Muscle of leg (tissue), 11 donors: ENCODE results near the gene HBG1. TPM values are rescaled to one million over a fixed set of nuclear protein-coding genes. Genes with fewer than 3 reads are reported as not detected.

Source experiments
- DNase-seq: peaks from one replicate; pipeline ENCODE4 v3.0.0; 2013
- H3K27ac ChIP-seq: one replicate; pipeline ENCODE4 v1.5.1; 2013; ENCODE audit warnings: mild to moderate bottlenecking, low read length, control low read depth
- H3K27me3 ChIP-seq: one replicate; pipeline ENCODE4 v1.6.1; 2013; ENCODE audit warnings: low read length; ENCODE audit not compliant: control insufficient read depth, insufficient read depth
- H3K36me3 ChIP-seq: one replicate; pipeline ENCODE4 v1.6.1; 2013; ENCODE audit warnings: low read length; ENCODE audit not compliant: control insufficient read depth, insufficient read depth
- H3K4me1 ChIP-seq: one replicate; pipeline ENCODE4 v1.6.1; 2013; ENCODE audit warnings: low read length; ENCODE audit not compliant: control insufficient read depth, insufficient read depth
- H3K4me3 ChIP-seq: one replicate; pipeline ENCODE4 v1.5.1; 2013; ENCODE audit warnings: low read length, control low read depth
- H3K9me3 ChIP-seq: replicated peaks from 2 replicates; pipeline ENCODE4 v1.6.1; 2013; ENCODE audit warnings: low read depth, low read length; ENCODE audit not compliant: control insufficient read depth
- WGBS: methylation state at CpG from one replicate; pipeline ENCODE4 v1.1.5; 2013; ENCODE audit warnings: missing lambda C conversion rate; ENCODE audit not compliant: insufficient coverage; 5-methylcytosine and 5-hydroxymethylcytosine counted together
- polyA plus RNA-seq, 8 donors: library from polyadenylated mRNA; unstranded; fragments of 120-200 nt; gene quantifications; one replicate each; pipeline versions ENCODE4 v1.2.1 to v1.2.3, GENCODE V29; 2013; ENCODE audit warnings: inconsistent platforms in 1 of 8, low replicate concordance in 1 of 8; ENCODE audit not compliant: insufficient read length in 8 of 8, insufficient read depth in 1 of 8
- total RNA-seq: library from RNA; stranded (reverse); fragments of 120-200 nt; gene quantifications from one replicate; pipeline ENCODE4 v1.2.4, GENCODE V29; 2013

The HBG1 gene
- total and polyA plus RNA-seq, 9 donors, result 12.5 to 3,398 (median 25.8) TPM

DNA sequence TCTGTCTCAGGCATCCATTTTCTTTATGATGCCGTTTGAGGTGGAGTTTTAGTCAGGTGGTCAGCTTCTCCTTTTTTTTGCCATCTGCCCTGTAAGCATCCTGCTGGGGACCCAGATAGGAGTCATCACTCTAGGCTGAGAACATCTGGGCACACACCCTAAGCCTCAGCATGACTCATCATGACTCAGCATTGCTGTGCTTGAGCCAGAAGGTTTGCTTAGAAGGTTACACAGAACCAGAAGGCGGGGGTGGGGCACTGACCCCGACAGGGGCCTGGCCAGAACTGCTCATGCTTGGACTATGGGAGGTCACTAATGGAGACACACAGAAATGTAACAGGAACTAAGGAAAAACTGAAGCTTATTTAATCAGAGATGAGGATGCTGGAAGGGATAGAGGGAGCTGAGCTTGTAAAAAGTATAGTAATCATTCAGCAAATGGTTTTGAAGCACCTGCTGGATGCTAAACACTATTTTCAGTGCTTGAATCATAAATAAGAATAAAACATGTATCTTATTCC is 31.0 kb upstream of the HBG1 start:
- WGBS, result 61% methylated on average over 2 of the region's 3 CpGs
- Histone ChIP-seq H3K4me3 (no peak overlapping the region), H3K4me1 (no peaks in the 10 kb centered on the region), H3K27ac (no peak overlapping the region), H3K27me3 (no peaks in the 10 kb centered on the region), H3K9me3 (no peaks in the 10 kb centered on the region), H3K36me3 (no peaks in the 10 kb centered on the region)
- DNase-seq, result peak; percentile 47

DNA sequence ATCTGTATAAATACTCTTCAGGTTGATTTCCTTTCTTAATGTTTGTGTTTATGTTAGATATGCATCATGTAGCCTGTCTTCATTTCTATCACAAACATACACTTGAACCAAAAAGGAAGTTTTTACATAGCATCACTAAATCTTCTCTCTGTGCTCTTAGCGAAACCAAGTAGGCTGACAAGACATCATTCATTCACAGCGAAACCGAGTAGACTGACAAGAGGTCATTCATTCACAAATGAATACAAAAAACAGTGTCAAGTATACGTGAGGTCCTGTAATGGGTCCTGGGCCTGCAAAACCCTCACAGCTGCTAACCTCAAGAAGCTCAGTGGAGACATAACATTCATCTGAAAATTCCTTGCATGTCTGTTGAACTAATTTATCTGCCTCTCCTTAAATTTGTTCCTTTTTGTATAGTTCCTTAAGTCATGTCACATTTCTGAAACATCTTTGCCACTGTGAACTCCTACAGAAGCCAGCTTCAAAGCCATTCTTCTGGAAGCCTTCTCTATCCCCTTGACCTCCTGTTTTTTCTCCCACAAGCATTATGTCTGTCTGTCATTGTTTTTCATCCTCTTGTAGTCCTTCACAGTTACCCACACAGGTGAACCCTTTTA is 29.9 kb upstream of the HBG1 start:
- no peaks in the 10 kb centered on the region for H3K9me3 ChIP-seq
- WGBS, result 71% methylated on average over 2 of the region's 4 CpGs
- H3K4me3 ChIP-seq, result no peak overlapping the region

DNA sequence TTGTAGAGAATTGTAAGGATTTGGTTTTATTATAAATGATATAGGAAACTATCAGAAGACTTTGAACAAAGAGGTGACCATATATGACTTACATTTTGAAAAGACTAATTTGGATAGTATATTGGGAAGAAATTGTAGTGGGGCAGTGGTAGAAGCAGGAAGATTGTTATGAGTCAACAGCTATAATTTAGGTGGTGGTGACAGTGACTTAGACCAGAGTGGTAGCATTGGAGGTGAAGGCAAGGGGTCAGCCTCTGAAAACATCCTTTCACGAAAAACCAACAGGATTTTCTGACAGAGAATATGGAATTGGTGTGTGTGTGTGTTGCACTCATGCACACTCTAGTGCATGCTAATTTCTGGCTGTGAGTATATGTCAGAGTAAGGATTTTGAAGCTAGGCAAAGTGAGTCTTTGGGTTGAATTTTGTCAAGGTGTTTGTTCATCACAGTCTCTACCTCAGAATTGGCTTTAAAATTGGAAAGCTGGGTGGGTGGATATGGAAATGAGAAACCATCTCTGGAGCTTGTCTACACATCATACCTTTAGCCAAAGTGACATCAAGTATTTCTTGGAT is 28.2 kb upstream of the HBG1 start:
- Histone ChIP-seq H3K36me3 (no peaks in the 10 kb centered on the region), H3K9me3 (no peaks in the 10 kb centered on the region), H3K4me1 (no peaks in the 10 kb centered on the region), H3K27me3 (no peaks in the 10 kb centered on the region), H3K27ac (no peak overlapping the region), H3K4me3 (no peak overlapping the region)
- no peak for DNase-seq
- WGBS, result 88% methylated on average over 1 of the region's 1 CpG

More for the DNA sequence above, 29.9 kb upstream of the HBG1 start:
- H3K36me3 ChIP-seq, result no peaks in the 10 kb centered on the region
- H3K27me3 ChIP-seq, result no peaks in the 10 kb centered on the region
- DNase-seq, result no peak
- H3K4me1 ChIP-seq, result no peaks in the 10 kb centered on the region
- no peak overlapping the region for H3K27ac ChIP-seq

GRCh38 chr11:5276697-5277096 is 27.0 kb upstream of the HBG1 start:
- Histone ChIP-seq H3K27ac (no peak overlapping the region), H3K4me1 (no peaks in the 10 kb centered on the region), H3K9me3 (no peaks in the 10 kb centered on the region), H3K36me3 (no peaks in the 10 kb centered on the region), H3K27me3 (no peaks in the 10 kb centered on the region), H3K4me3 (no peak overlapping the region)
- no peak for DNase-seq
- WGBS, result 50% methylated on average over 1 of the region's 2 CpGs

DNA sequence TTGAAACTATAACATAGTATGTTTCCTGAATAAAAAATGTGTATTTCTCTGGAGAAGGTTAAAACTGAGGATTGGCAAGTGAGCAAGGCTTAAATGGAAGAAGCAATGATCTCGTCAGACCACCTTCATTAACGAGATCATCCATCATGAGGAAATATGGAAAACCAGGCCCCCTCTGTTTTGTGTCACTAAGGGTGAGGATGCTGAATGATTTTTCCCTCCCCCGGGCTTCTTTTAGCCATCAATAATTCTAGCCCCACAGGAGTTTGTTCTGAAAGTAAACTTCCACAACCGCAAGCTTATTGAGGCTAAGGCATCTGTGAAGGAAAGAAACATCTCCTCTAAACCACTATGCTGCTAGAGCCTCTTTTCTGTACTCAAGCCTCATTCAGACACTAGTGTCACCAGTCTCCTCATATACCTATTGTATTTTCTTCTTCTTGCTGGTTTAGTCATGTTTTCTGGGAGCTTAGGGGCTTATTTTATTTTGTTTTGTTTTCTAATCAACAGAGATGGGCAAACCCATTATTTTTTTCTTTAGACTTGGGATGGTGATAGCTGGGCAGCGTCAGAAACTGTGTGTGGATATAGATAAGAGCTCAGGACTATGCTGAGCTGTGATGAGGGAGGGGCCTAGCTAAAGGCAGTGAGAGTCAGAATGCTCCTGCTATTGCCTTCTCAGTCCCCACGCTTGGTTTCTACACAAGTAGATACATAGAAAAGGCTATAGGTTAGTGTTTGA is 25.9 kb upstream of the HBG1 start:
- Histone ChIP-seq H3K36me3 (no peaks in the 10 kb centered on the region), H3K27ac (no peak overlapping the region), H3K9me3 (no peaks in the 10 kb centered on the region), H3K4me3 (no peak overlapping the region), H3K27me3 (no peaks in the 10 kb centered on the region), H3K4me1 (no peaks in the 10 kb centered on the region)
- 87% methylated on average over 3 of the region's 6 CpGs for WGBS
- DNase-seq, result no peak

DNA sequence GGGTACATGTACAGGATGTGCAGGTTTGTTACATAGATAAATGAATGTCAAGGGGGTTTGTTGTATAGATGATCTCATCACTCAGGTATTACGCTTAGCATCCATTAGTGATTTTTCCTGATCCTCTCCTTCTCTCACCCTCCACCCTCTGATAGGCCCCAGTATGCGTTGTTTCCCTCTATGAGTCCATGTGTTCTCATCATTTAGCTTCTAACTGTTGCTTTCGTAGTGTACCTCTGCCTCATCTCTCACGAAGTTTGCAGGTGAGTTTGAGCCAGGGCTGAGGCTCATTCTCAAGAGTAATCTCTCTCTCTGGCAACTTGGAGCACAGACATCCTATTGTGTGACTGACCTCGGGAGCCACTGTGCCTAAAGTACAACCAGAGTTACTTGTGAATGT is 24.7 kb upstream of the HBG1 start:
- Histone ChIP-seq H3K27ac (no peak overlapping the region), H3K4me3 (no peak overlapping the region), H3K9me3 (no peaks in the 10 kb centered on the region), H3K4me1 (no peaks in the 10 kb centered on the region), H3K27me3 (no peaks in the 10 kb centered on the region), H3K36me3 (no peaks in the 10 kb centered on the region)
- no peak for DNase-seq
- WGBS, result 48% methylated on average over 3 of the region's 5 CpGs

GRCh38 chr11:5272395-5273017 is 22.8 kb upstream of the HBG1 start:
- H3K27me3 ChIP-seq, result no peaks in the 10 kb centered on the region
- WGBS, result no CpG with 5 or more reads among the region's 4 CpGs

DNA sequence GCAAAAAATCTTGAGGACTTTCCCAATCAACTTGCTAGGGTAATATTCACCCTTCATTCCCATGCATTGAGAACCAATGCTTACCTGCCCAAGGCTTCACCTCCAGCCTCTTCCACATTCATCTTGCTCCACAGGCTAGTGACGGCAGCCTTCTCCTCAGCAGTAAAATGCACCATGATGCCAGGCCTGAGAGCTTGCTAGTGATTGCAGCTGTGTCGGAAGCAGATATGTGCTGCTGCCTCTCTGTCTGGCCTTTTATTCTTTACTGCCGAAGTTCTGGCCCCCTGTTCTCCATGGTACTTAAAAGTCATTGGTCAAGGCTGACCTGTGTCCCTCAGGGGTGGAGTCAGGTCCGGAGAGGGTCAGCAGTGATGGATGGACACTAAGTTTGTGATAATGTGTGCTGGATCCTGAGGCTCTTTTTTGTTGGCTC is 20.1 kb upstream of the HBG1 start, which contains the start of gene HBE1:
TSS of gene HBE1 (minus strand) at position 231 of the 433 bp plus-strand sequence. CDS start at position 176, 55 bp downstream.
- Histone ChIP-seq H3K9me3 (no peaks in the 10 kb centered on the region), H3K27me3 (no peaks in the 10 kb centered on the region), H3K27ac (no peak within 1 kb of the TSS), H3K4me3 (no peak within 1 kb of the TSS), H3K36me3 (no peaks in the 10 kb centered on the region), H3K4me1 (no peaks in the 10 kb centered on the region)
- WGBS, result 81% methylated on average over 2 of the region's 4 CpGs
- no peak for DNase-seq

More at GRCh38 chr11:5272395-5273017, 22.8 kb upstream of the HBG1 start:
- H3K4me3 ChIP-seq, result no peak overlapping the region
- no peaks in the 10 kb centered on the region for H3K36me3 ChIP-seq
- no peaks in the 10 kb centered on the region for H3K9me3 ChIP-seq
- H3K27ac ChIP-seq, result no peak overlapping the region
- DNase-seq, result no peak
- H3K4me1 ChIP-seq, result no peaks in the 10 kb centered on the region

DNA sequence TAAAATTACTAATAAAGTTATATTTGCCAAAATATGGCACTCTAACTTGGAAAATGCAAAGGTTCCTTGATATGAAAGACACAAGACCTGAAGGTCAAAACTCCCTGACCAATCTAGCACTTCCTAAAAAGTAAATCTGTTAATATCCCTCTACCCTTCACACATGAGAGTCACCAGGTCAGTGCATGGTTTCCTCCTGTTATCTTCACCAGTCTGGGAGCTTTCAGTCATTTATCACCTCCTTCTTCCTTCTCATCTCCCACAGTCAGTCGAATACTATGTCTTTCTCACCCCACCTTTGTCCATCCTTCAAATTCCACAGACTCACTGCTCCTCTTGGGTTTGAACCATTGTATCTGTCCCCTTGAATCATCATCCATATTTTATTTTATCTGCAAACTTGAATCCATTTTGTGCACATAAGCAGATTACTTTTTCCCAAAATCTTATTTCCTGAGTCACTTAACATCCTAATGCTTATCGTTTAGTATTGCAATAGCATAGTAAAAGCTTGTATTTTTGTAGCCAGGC is 17.4 kb upstream of the HBG1 start:
- Histone ChIP-seq H3K9me3 (no peaks in the 10 kb centered on the region), H3K27me3 (no peaks in the 10 kb centered on the region), H3K27ac (no peak overlapping the region), H3K36me3 (no peaks in the 10 kb centered on the region), H3K4me3 (no peak overlapping the region), H3K4me1 (no peaks in the 10 kb centered on the region)
- 94% methylated on average over 1 of the region's 2 CpGs for WGBS
- no peak for DNase-seq

GRCh38 chr11:5266609-5267008 is 17.0 kb upstream of the HBG1 start:
- DNase-seq, result no peak
- Histone ChIP-seq H3K4me1 (no peaks in the 10 kb centered on the region), H3K4me3 (no peak overlapping the region), H3K27ac (no peak overlapping the region), H3K36me3 (no peaks in the 10 kb centered on the region), H3K27me3 (no peaks in the 10 kb centered on the region), H3K9me3 (no peaks in the 10 kb centered on the region)
